ENCODE data around the gene PKD1L1.

PKD1L1 gene

GRCh38 chr7:47726047-47726726, 222.1 kb downstream of the PKD1L1 start:
- Histone ChIP-seq H3K9me3 (no peaks in the 10 kb centered on the region), H3K27me3 (no peaks in the 10 kb centered on the region), H3K4me3 (ENCODE audit: low read depth in 1 of 2, low read length in 1 of 2) (no peak overlapping the region), H3K4me1 (ENCODE audit: control insufficient read depth in 1 of 2, insufficient read depth in 1 of 2, low read depth in 1 of 2, low read length in 1 of 2) (no peaks in the 10 kb centered on the region), H3K27ac (no peak overlapping the region), H3K36me3 (no peaks in the 10 kb centered on the region)
- TF ChIP-seq CTCF (IDR thresholded peaks at IDR 0.05): no peak

GRCh38 chr7:47725031-47725780, 223.1 kb downstream of the PKD1L1 start:
- no peak overlapping the region for H3K4me3 ChIP-seq (ENCODE audit: low read depth in 1 of 2, low read length in 1 of 2)

More at GRCh38 chr7:47725031-47725780, 223.1 kb downstream of the PKD1L1 start:
- no peak overlapping the region for H3K27ac ChIP-seq
- TF ChIP-seq CTCF (IDR thresholded peaks at IDR 0.05): no peak
- H3K27me3 ChIP-seq: no peaks in the 10 kb centered on the region
- no peaks in the 10 kb centered on the region for H3K36me3 ChIP-seq
- H3K9me3 ChIP-seq: no peaks in the 10 kb centered on the region
- H3K4me1 ChIP-seq (ENCODE audit: control insufficient read depth in 1 of 2, insufficient read depth in 1 of 2, low read depth in 1 of 2, low read length in 1 of 2): no peaks in the 10 kb centered on the region

All from neutrophil (primary cell).